Occipital lobe (tissue), 2 donors: ENCODE data around the gene TPCN2. TPM values are rescaled to one million over a fixed set of nuclear protein-coding genes. Genes with fewer than 3 reads are reported as not detected.
A peak's percentile ranks its signal among the peaks of the same experiment; 100 is the strongest.

Experiments
- DNase-seq: peaks from one replicate; lab custom pipeline; 2025; lab: John Stamatoyannopoulos, UW
- total RNA-seq: library from RNA; depleted of rRNA; stranded (reverse); fragments of >200 nt; gene quantifications from one replicate; pipeline ENCODE4 v1.2.3, GENCODE V29; 2014

The TPCN2 gene
- total RNA-seq, 1 donor from 2014 or later, result 7.6 TPM

GRCh38 chr11:69092263-69092662 is 43.5 kb downstream of the TPCN2 start:
- no peak for DNase-seq

GRCh38 chr11:69093106-69093505 is 44.4 kb downstream of the TPCN2 start:
- DNase-seq, result no peak

GRCh38 chr11:69094111-69094914 is 45.6 kb downstream of the TPCN2 start:
- DNase-seq, result no peak

GRCh38 chr11:69094915-69095290 is 46.2 kb downstream of the TPCN2 start:
- DNase-seq, result no peak

GRCh38 chr11:69095300-69095699 is 46.6 kb downstream of the TPCN2 start:
- no peak for DNase-seq

- DNase-seq, result no peak
Measured at GRCh38 chr11:69096473-69096872, 47.7 kb downstream of the TPCN2 start.

- DNase-seq, result no peak
Measured at GRCh38 chr11:69097263-69097662, 48.5 kb downstream of the TPCN2 start.

GRCh38 chr11:69099180-69099579 is 50.4 kb downstream of the TPCN2 start:
- DNase-seq, result no peak

- DNase-seq, result no peak
Measured at GRCh38 chr11:69100454-69101114, 51.9 kb downstream of the TPCN2 start.

GRCh38 chr11:69101115-69101791 is 52.5 kb downstream of the TPCN2 start:
- peak; percentile 39 for DNase-seq

- DNase-seq, result no peak
Measured at GRCh38 chr11:69101792-69102695, 53.3 kb downstream of the TPCN2 start.

- no peak for DNase-seq
Measured at GRCh38 chr11:69102732-69103615, 54.2 kb downstream of the TPCN2 start.

- no peak for DNase-seq
Measured at GRCh38 chr11:69104212-69104855, 55.6 kb downstream of the TPCN2 start.

GRCh38 chr11:69104856-69105395 is 56.2 kb downstream of the TPCN2 start:
- DNase-seq, result no peak

- no peak for DNase-seq
Measured at GRCh38 chr11:69105461-69106030, 56.8 kb downstream of the TPCN2 start.

- DNase-seq, result no peak
Measured at GRCh38 chr11:69106031-69106811, 57.5 kb downstream of the TPCN2 start.

- no peak for DNase-seq
Measured at GRCh38 chr11:69107413-69107812, 58.7 kb downstream of the TPCN2 start.

- no peak for DNase-seq
Measured at GRCh38 chr11:69108030-69108429, 59.3 kb downstream of the TPCN2 start.
